WTC11 (cell line): ENCODE measurements around the gene SETD1B. TPM values are rescaled to one million over a fixed set of nuclear protein-coding genes. Genes with fewer than 3 reads are reported as not detected.

ENCODE experiments used
- ATAC-seq: fragments of 200-7000 bp; cut with Tn5 transposase; 2 replicates; pipeline ENCODE4 v1.10.0; 2021; ENCODE audit warnings: mild to moderate bottlenecking, moderate library complexity
- CTCF ChIA-PET: fragments of 300-600 bp; sonication (Branson Sonifier 250); formaldehyde crosslinking; loops from one replicate; lab custom pipeline; 2021; ENCODE audit warnings: antibody characterized with exemption; lab: Charles Lee
- POLR2A ChIA-PET: fragments of 350-600 bp; sonication (Branson Sonifier 250); formaldehyde crosslinking; loops from one replicate; lab custom pipeline; 2021; ENCODE audit warnings: antibody characterized with exemption; lab: Charles Lee
- DNase-seq: peaks from one replicate; pipeline ENCODE4 v3.0.0; 2021; ENCODE audit warnings: low spot score
- H3K27ac Mint-ChIP-seq: 2 replicates; pipeline ENCODE4 v1.8.0; 2021; ENCODE audit warnings: mixed read lengths
- H3K27me3 Mint-ChIP-seq: 2 replicates; pipeline ENCODE4 v1.8.0; 2021; ENCODE audit warnings: low read depth, mild to moderate bottlenecking, moderate library complexity, mixed read lengths
- H3K36me3 Mint-ChIP-seq: 2 replicates; pipeline ENCODE4 v1.8.0; 2021; ENCODE audit warnings: mixed read lengths
- H3K4me1 Mint-ChIP-seq: 2 replicates; pipeline ENCODE4 v1.8.0; 2022; ENCODE audit warnings: mixed read lengths
- H3K4me3 Mint-ChIP-seq: 2 replicates; pipeline ENCODE4 v1.8.0; 2021; ENCODE audit warnings: mild to moderate bottlenecking, moderate library complexity, mixed read lengths
- H3K9me3 Mint-ChIP-seq: 2 replicates; pipeline ENCODE4 v1.8.0; 2021; ENCODE audit warnings: mixed read lengths
- AFF4 ChIP-seq: sonication (generic); formaldehyde crosslinking; IDR thresholded peaks from 2 replicates; pipeline ENCODE4 v1.8.1; 2023; ENCODE audit warnings: mild to moderate bottlenecking, missing genetic modification reagents, borderline replicate concordance
- ARID4B ChIP-seq: sonication (generic); formaldehyde crosslinking; IDR thresholded peaks from 2 replicates; pipeline ENCODE4 v1.8.0; 2023; ENCODE audit warnings: missing genetic modification reagents, mild to moderate bottlenecking, borderline replicate concordance
- ATF1 ChIP-seq: sonication (generic); formaldehyde crosslinking; IDR thresholded peaks from 2 replicates; pipeline ENCODE4 v1.8.1; 2023; ENCODE audit warnings: mild to moderate bottlenecking, moderate library complexity, missing genetic modification reagents
- ATF2 ChIP-seq: sonication (generic); formaldehyde crosslinking; IDR thresholded peaks from 2 replicates; pipeline ENCODE4 v1.8.1; 2022; ENCODE audit warnings: low read depth, missing genetic modification reagents, borderline replicate concordance
- CTCF ChIP-seq: fragments of 200-600 bp; IDR thresholded peaks from 2 replicates; pipeline ENCODE4 v1.8.0; 2022; ENCODE audit warnings: antibody characterized with exemption
- ELF4 ChIP-seq: sonication (generic); formaldehyde crosslinking; IDR thresholded peaks from 2 replicates; pipeline ENCODE4 v1.8.1; 2022; ENCODE audit warnings: low read depth, mild to moderate bottlenecking, moderate library complexity, missing genetic modification reagents
- FOXJ3 ChIP-seq: sonication (generic); formaldehyde crosslinking; IDR thresholded peaks from 2 replicates; pipeline ENCODE4 v1.9.0; 2021; ENCODE audit warnings: missing genetic modification reagents, mild to moderate bottlenecking, borderline replicate concordance
- FOXP4 ChIP-seq: sonication (generic); formaldehyde crosslinking; IDR thresholded peaks from 2 replicates; pipeline ENCODE4 v1.8.0; 2022; ENCODE audit warnings: mild to moderate bottlenecking, missing genetic modification reagents
- JAZF1 ChIP-seq: fragments of 250-450 bp; sonication (Bioruptor Pico); IDR thresholded peaks from 2 replicates; pipeline ENCODE4 v1.9.0; 2021; ENCODE audit warnings: moderate library complexity, mild to moderate bottlenecking, inconsistent platforms
- NFATC4 ChIP-seq: fragments of 250-450 bp; sonication (Bioruptor Pico); IDR thresholded peaks from 2 replicates; pipeline ENCODE4 v1.9.0; 2021; ENCODE audit warnings: mild to moderate bottlenecking
- NR3C1 ChIP-seq: sonication (generic); formaldehyde crosslinking; conservative IDR thresholded peaks from 2 replicates; pipeline ENCODE4 v1.8.1; 2023; ENCODE audit warnings: low read depth, mild to moderate bottlenecking, missing genetic modification reagents
- RORB ChIP-seq: fragments of 250-450 bp; sonication (Bioruptor Pico); IDR thresholded peaks from 2 replicates; pipeline ENCODE4 v1.9.0; 2021; ENCODE audit warnings: mild to moderate bottlenecking
- SP1 ChIP-seq: sonication (generic); formaldehyde crosslinking; conservative IDR thresholded peaks from 2 replicates; pipeline ENCODE4 v1.8.1; 2022; ENCODE audit warnings: missing genetic modification reagents
- TCF7 ChIP-seq: sonication (generic); formaldehyde crosslinking; IDR thresholded peaks from 2 replicates; pipeline ENCODE4 v1.8.0; 2022; ENCODE audit warnings: mild to moderate bottlenecking, low read depth, missing genetic modification reagents, moderate library complexity
- ZBTB21 ChIP-seq: sonication (generic); formaldehyde crosslinking; IDR thresholded peaks from 2 replicates; pipeline ENCODE4 v1.8.1; 2023; ENCODE audit warnings: mild to moderate bottlenecking, missing genetic modification reagents, borderline replicate concordance
- ZBTB43 ChIP-seq: sonication (generic); formaldehyde crosslinking; IDR thresholded peaks from 2 replicates; pipeline ENCODE4 v1.8.1; 2023; ENCODE audit warnings: mild to moderate bottlenecking, missing genetic modification reagents
- ZNF121 ChIP-seq: sonication (generic); formaldehyde crosslinking; IDR thresholded peaks from 2 replicates; pipeline ENCODE4 v1.8.0; 2023; ENCODE audit warnings: missing genetic modification reagents
- ZNF671 ChIP-seq: fragments of 250-450 bp; sonication (Bioruptor Pico); IDR thresholded peaks from 2 replicates; pipeline ENCODE4 v1.8.0; 2021; ENCODE audit warnings: mild to moderate bottlenecking
- total RNA-seq: library from RNA; stranded (reverse); gene quantifications from 3 replicates; pipeline ENCODE4 v1.2.3, GENCODE V29; 2021

Gene SETD1B
- total RNA-seq, 1 experiment from 2014 or later, result 19.5 TPM

- peak overlapping the region; percentile 72 for H3K27ac Mint-ChIP-seq
- CTCF ChIA-PET, result interaction anchor here (0.6 to 15.3 kb wide), 20 partner anchors 9 to 330 kb away, joined by 3 to 227 read pairs (median 3); partner anchors contain the start of genes CFAP251, RHOF and TMEM120B
- H3K36me3 Mint-ChIP-seq, result peaks cover 2% of the 10 kb centered on the region; the same call in 1 of the 2 replicates
- no peaks in the 10 kb centered on the region for H3K9me3 Mint-ChIP-seq
- DNase-seq (peak; percentile 88), ATAC-seq (peak; percentile 77)
- H3K4me1 Mint-ChIP-seq, result peaks cover 16% of the 10 kb centered on the region
- no peaks in the 10 kb centered on the region for H3K27me3 Mint-ChIP-seq
- TF ChIP-seq ARID4B (CRISPR knock-in tag), result no peak
- no peak for TF ChIP-seq ATF2 (CRISPR knock-in tag)
- no peak for TF ChIP-seq RORB
- peak; percentile 72; the same call in 1 of the 2 replicates for TF ChIP-seq ZNF121 (CRISPR knock-in tag)
- TF ChIP-seq ZBTB43, result no peak
- no peak for TF ChIP-seq ATF1 (CRISPR knock-in tag)
- no peak for TF ChIP-seq ELF4 (CRISPR knock-in tag)
- TF ChIP-seq SP1 (CRISPR knock-in tag), result 0 out of 2 replicates have a peak, but pooled peaks have one; percentile 36
- TF ChIP-seq CTCF, result peak; percentile 77
- TF ChIP-seq FOXJ3, result no peak
- TF ChIP-seq NR3C1 (CRISPR knock-in tag), result no peak
- no peak for TF ChIP-seq ZNF671 (CRISPR knock-in tag)
- TF ChIP-seq NFATC4 (CRISPR knock-in tag), result no peak
- POLR2A ChIA-PET, result interaction anchor here (0.5 to 0.6 kb wide), 2 partner anchors 46 to 53 kb away, joined by 3 read pairs; no protein-coding TSS in a partner anchor
- no peak overlapping the region for H3K4me3 Mint-ChIP-seq
These were observed 30.6 kb upstream of the SETD1B start for GRCh38 chr12:121773011-121773777.

GRCh38 chr12:121774968-121775474 is 28.8 kb upstream of the SETD1B start:
- peak; percentile 64 for DNase-seq
- CTCF ChIA-PET, result interaction anchor here (0.6 to 15.3 kb wide), 18 partner anchors 9 to 575 kb away, joined by 3 to 227 read pairs (median 4); partner anchors contain the start of genes CFAP251, PSMD9, RHOF and TMEM120B
- Mint-ChIP-seq H3K27me3 (no peaks in the 10 kb centered on the region), H3K27ac (peak overlapping the region; percentile 84), H3K9me3 (no peaks in the 10 kb centered on the region), H3K36me3 (peaks cover 2% of the 10 kb centered on the region; the same call in 1 of the 2 replicates), H3K4me3 (no peak overlapping the region), H3K4me1 (peaks cover 19% of the 10 kb centered on the region)
- POLR2A ChIA-PET, result interaction anchor here (0.6 to 1.7 kb wide), 5 partner anchors 8 to 321 kb away, joined by 3 to 5 read pairs (median 3); partner anchors contain the start of gene BCL7A
- no peak for TF ChIP-seq FOXP4 (CRISPR knock-in tag)
- TF ChIP-seq JAZF1 (CRISPR knock-in tag), result no peak
- no peak for TF ChIP-seq AFF4
- TF ChIP-seq ZBTB21 (CRISPR knock-in tag), result no peak
- no peak for TF ChIP-seq TCF7
- no peak for TF ChIP-seq ELF4 (CRISPR knock-in tag)
- peak; percentile 19 for ATAC-seq
